K562 (cell line): Measurements from ENCODE around the gene TYMP. TPM values are rescaled to one million over a fixed set of nuclear protein-coding genes. Genes with fewer than 3 reads are reported as not detected.

Experiments
- CEBPB ChIP-seq: fragments of 450-650 bp; IDR thresholded peaks from 2 replicates; pipeline ENCODE4 v1.6.1; 2016; ENCODE audit warnings: missing genetic modification characterization, missing compliant biosample characterization
- HDAC3 ChIP-seq: fragments of 450-650 bp; IDR thresholded peaks from 2 replicates; pipeline ENCODE4 v1.6.1; 2018; ENCODE audit warnings: borderline replicate concordance, mild to moderate bottlenecking, moderate library complexity; ENCODE audit not compliant: partially characterized antibody
- HDAC8 ChIP-seq: fragments of 450-650 bp; IDR thresholded peaks from 2 replicates; pipeline ENCODE4 v1.6.1; 2016; ENCODE audit warnings: mild to moderate bottlenecking, missing genetic modification characterization, moderate library complexity, missing compliant biosample characterization
- POLR2A ChIP-seq: fragments of 450-650 bp; conservative IDR thresholded peaks from 2 replicates; pipeline ENCODE4 v1.6.1; 2016
- RBBP5 ChIP-seq: fragments of 200-600 bp; sonication (generic); IDR thresholded peaks from 2 replicates; pipeline ENCODE4 v1.6.1; 2012; ENCODE audit warnings: borderline replicate concordance, mild to moderate bottlenecking, low read length, control low read depth, inconsistent platforms; ENCODE audit not compliant: insufficient read depth, poor library complexity, severe bottlenecking
- SRF ChIP-seq, 2 experiments: fragments of 250-450, 450-650 bp in 1 of 2; sonication (Bioruptor Pico) in 1 of 2; sonication (generic) in 1 of 2; formaldehyde crosslinking; IDR thresholded peaks; 2 replicates each; pipeline versions ENCODE4 v1.5.0 to v1.5.1; 2020 to 2022; ENCODE audit warnings: mild to moderate bottlenecking in 1 of 2, missing genetic modification reagents in 1 of 2
- ZNF165 ChIP-seq: fragments of 250-450 bp; sonication (Bioruptor Pico); IDR thresholded peaks from 2 replicates; pipeline ENCODE4 v1.4.0; 2020; ENCODE audit warnings: borderline replicate concordance
- polyA plus RNA-seq, 8 experiments: library from polyadenylated mRNA; depleted of rRNA in 4 of 8; stranded (reverse) in 5 of 8; unstranded in 3 of 8; fragments of >200 nt; fragmentation: Nextera tagmentation in 2 of 8; fragmentation: Illumina TruSeq in 1 of 8; extraction: Ambion mirVana in 2 of 8; extraction: Trizol in 1 of 8; gene quantifications; 2 replicates each; pipeline versions ENCODE4 v1.2.1 to v1.2.3, GENCODE V29; 2011 to 2014; ENCODE audit warnings: inconsistent platforms in 1 of 8, missing spikeins in 1 of 8
- total RNA-seq, 7 experiments: library from RNA; depleted of rRNA in 6 of 7; stranded (reverse); fragments of >200 nt in 6 of 7; fragmentation: Illumina TruSeq in 2 of 7; extraction: Trizol in 2 of 7; gene quantifications; 2 replicates each; pipeline versions ENCODE4 v1.2.1 to v1.2.3, GENCODE V29; 2011 to 2021; ENCODE audit warnings: low replicate concordance in 1 of 7
- TF ChIP-seq, protein P1 (sequence below): fragments of 450-650 bp; IDR thresholded peaks from 2 replicates; pipeline ENCODE4 v1.6.1; 2017; ENCODE audit warnings: antibody characterized with exemption, mild to moderate bottlenecking
- TF ChIP-seq, protein P2 (sequence below): fragments of 250-450 bp; sonication (Bioruptor Pico); IDR thresholded peaks from 2 replicates; pipeline ENCODE4 v1.5.0; 2021; ENCODE audit warnings: mild to moderate bottlenecking, borderline replicate concordance
- TF ChIP-seq, protein P3 (sequence below): fragments of 250-450 bp; sonication (Bioruptor Pico); IDR thresholded peaks from 2 replicates; pipeline ENCODE4 v1.9.0; 2021; ENCODE audit warnings: mild to moderate bottlenecking, inconsistent platforms

TYMP gene
- total and polyA plus RNA-seq, 9 of the 15 experiments (the other 6 are each of a cell fraction or from before 2014, with no cell fraction given), result 0.03 to 4.0 (median 2.4) TPM; not detected in 4

DNA sequence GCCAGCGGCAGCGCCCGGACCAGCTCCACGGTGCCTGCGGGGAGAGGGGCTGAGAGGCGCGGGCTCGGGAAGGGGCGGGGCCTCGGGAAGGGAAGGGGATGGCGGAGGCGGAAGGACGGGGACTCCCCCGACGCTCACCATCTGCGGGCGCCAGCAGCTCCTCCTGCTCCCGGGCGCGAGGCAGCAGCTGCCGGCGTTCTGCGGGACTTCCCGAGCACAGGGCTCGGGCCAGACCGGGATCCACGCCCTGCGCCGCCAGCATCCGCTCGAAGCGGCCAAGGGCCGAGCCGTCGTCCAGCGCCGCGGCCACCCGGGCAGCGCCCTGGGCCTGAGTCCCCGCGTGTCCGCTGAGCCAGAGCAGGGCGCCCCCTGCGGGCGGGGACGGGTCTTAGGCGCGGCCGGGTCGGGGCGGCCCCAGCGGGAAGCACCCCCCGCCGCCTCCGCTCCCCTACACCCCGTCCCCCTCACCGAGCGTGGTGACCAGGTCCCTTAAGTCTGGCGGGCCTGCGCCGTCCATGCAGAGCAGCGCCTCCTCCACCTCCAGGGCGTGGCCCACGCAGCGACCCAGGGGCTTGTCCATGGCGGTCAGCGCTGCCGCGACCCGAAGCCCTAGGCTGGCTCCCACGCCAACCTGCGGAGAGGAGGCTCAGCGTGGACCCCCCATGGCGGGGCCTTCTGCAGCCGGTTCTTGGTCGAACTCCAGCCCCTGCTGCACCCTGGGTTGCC, 3.5 kb downstream of the TYMP start (continued):
- TF ChIP-seq, protein P1, sequence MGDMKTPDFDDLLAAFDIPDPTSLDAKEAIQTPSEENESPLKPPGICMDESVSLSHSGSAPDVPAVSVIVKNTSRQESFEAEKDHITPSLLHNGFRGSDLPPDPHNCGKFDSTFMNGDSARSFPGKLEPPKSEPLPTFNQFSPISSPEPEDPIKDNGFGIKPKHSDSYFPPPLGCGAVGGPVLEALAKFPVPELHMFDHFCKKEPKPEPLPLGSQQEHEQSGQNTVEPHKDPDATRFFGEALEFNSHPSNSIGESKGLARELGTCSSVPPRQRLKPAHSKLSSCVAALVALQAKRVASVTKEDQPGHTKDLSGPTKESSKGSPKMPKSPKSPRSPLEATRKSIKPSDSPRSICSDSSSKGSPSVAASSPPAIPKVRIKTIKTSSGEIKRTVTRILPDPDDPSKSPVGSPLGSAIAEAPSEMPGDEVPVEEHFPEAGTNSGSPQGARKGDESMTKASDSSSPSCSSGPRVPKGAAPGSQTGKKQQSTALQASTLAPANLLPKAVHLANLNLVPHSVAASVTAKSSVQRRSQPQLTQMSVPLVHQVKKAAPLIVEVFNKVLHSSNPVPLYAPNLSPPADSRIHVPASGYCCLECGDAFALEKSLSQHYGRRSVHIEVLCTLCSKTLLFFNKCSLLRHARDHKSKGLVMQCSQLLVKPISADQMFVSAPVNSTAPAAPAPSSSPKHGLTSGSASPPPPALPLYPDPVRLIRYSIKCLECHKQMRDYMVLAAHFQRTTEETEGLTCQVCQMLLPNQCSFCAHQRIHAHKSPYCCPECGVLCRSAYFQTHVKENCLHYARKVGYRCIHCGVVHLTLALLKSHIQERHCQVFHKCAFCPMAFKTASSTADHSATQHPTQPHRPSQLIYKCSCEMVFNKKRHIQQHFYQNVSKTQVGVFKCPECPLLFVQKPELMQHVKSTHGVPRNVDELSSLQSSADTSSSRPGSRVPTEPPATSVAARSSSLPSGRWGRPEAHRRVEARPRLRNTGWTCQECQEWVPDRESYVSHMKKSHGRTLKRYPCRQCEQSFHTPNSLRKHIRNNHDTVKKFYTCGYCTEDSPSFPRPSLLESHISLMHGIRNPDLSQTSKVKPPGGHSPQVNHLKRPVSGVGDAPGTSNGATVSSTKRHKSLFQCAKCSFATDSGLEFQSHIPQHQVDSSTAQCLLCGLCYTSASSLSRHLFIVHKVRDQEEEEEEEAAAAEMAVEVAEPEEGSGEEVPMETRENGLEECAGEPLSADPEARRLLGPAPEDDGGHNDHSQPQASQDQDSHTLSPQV, result peak; percentile 86
- TF ChIP-seq, protein P2, sequence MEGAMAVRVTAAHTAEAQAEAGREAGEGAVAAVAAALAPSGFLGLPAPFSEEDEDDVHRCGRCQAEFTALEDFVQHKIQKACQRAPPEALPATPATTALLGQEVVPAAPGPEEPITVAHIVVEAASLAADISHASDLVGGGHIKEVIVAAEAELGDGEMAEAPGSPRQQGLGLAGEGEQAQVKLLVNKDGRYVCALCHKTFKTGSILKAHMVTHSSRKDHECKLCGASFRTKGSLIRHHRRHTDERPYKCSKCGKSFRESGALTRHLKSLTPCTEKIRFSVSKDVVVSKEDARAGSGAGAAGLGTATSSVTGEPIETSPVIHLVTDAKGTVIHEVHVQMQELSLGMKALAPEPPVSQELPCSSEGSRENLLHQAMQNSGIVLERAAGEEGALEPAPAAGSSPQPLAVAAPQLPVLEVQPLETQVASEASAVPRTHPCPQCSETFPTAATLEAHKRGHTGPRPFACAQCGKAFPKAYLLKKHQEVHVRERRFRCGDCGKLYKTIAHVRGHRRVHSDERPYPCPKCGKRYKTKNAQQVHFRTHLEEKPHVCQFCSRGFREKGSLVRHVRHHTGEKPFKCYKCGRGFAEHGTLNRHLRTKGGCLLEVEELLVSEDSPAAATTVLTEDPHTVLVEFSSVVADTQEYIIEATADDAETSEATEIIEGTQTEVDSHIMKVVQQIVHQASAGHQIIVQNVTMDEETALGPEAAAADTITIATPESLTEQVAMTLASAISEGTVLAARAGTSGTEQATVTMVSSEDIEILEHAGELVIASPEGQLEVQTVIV (CRISPR knock-in tag), result 0 out of 2 replicates have a peak, but pooled peaks have one; percentile 39
- TF ChIP-seq POLR2A (no peak), CEBPB (no peak), HDAC8 (tag) (peak; percentile 52; the same call in 1 of the 2 replicates), RBBP5 (peak; percentile 39), ZNF165 (CRISPR knock-in tag) (no peak), HDAC3 (no peak), SRF (CRISPR knock-in tag; IDR thresholded peaks at IDR 0.05) (0 out of 4 replicates have a peak, but pooled peaks of 1 of the 2 experiments have one; percentile 30)
- TF ChIP-seq, protein P3, sequence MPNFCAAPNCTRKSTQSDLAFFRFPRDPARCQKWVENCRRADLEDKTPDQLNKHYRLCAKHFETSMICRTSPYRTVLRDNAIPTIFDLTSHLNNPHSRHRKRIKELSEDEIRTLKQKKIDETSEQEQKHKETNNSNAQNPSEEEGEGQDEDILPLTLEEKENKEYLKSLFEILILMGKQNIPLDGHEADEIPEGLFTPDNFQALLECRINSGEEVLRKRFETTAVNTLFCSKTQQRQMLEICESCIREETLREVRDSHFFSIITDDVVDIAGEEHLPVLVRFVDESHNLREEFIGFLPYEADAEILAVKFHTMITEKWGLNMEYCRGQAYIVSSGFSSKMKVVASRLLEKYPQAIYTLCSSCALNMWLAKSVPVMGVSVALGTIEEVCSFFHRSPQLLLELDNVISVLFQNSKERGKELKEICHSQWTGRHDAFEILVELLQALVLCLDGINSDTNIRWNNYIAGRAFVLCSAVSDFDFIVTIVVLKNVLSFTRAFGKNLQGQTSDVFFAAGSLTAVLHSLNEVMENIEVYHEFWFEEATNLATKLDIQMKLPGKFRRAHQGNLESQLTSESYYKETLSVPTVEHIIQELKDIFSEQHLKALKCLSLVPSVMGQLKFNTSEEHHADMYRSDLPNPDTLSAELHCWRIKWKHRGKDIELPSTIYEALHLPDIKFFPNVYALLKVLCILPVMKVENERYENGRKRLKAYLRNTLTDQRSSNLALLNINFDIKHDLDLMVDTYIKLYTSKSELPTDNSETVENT (CRISPR knock-in tag), result peak; percentile 48; the same call in 1 of the 2 replicates
